ENCODE measurements around the gene STX19. TPM values are rescaled to one million over a fixed set of nuclear protein-coding genes. Genes with fewer than 3 reads are reported as not detected.

STX19 gene
- not detected in 5 replicates for total RNA-seq (2022; extraction: Qiagen RNA extraction; ENCODE audit: low read depth)

GRCh38 chr3:94028093-94028837, at the start of gene STX19:
TSS of gene STX19 (minus strand) at chr3:94028597. CDS start at chr3:94015269, 13,328 bp downstream.

GRCh38 chr3:94062513-94063404, 34.4 kb upstream of the STX19 start, which contains the start of the genes DHFR2 and NSUN3:
TSS of gene DHFR2 (minus strand) at chr3:94062916. CDS start at chr3:94061511, 1,405 bp downstream.
TSS of gene NSUN3 (plus strand) at chr3:94063061. CDS start at chr3:94063127, 66 bp downstream.

GRCh38 chr3:93979850-93980676, 48.3 kb downstream of the STX19 start, which contains the start of gene ARL13B:
TSS of gene ARL13B (plus strand) at chr3:93980155. CDS start at chr3:93980424, 269 bp downstream.

GRCh38 chr3:93973131-93974126, 55.0 kb downstream of the STX19 start, which contains the start of gene PROS1:
TSS of gene PROS1 (minus strand) at chr3:93973896. CDS start at chr3:93973749, 147 bp downstream.

Other genes starting within 250 kb of the STX19 start
- gene PROS1, start 54.7 kb downstream of the STX19 start, total RNA-seq (2022; extraction: Qiagen RNA extraction; ENCODE audit: low read depth) = 11.9 to 14.6 TPM (median 12.7 TPM) in 5 replicates
- 8.5 to 12.9 TPM (median 12.5 TPM) in 5 replicates for gene ARL13B, start 48.4 kb downstream of the STX19 start, total RNA-seq (2022; extraction: Qiagen RNA extraction; ENCODE audit: low read depth)
- 2.8 to 4.0 TPM (median 3.5 TPM) in 5 replicates for gene DHFR2, start 34.3 kb upstream of the STX19 start, total RNA-seq (2022; extraction: Qiagen RNA extraction; ENCODE audit: low read depth)
- gene NSUN3, start 34.5 kb upstream of the STX19 start, total RNA-seq (2022; extraction: Qiagen RNA extraction; ENCODE audit: low read depth) = 5.0 to 8.2 TPM (median 7.1 TPM) in 5 replicates

Measured in A549 treated with GW870086 at 1 μM for 4 hours (cell line).